ENCODE measurements around the gene VPS50.

- no peak for TF ChIP-seq EP300 (IDR thresholded peaks at IDR 0.05)
- TF ChIP-seq CTCF (IDR thresholded peaks at IDR 0.05), result no peak
- TF ChIP-seq POLR2AphosphoS5 (IDR thresholded peaks at IDR 0.05), result no peak
Observed at GRCh38 chr7:93284908-93285307, 52.7 kb downstream of the VPS50 start.

All from stomach (tissue), 4 donors.